K562 (cell line): Measurements from ENCODE around the gene DRAXIN. TPM values are rescaled to one million over a fixed set of nuclear protein-coding genes. Genes with fewer than 3 reads are reported as not detected.

Experiments used
- BHLHE40 ChIP-seq: IDR thresholded peaks from 2 replicates; pipeline ENCODE4 v1.6.1; 2011; ENCODE audit warnings: low read length, improper control_type of control experiment
- CBX2 ChIP-seq: fragments of 200-600 bp; sonication (generic); IDR thresholded peaks from one replicate; pipeline ENCODE4 v1.6.1; 2012; ENCODE audit warnings: mild to moderate bottlenecking, low read length, inconsistent platforms; ENCODE audit not compliant: insufficient read depth, poor library complexity, severe bottlenecking
- EP300 ChIP-seq: IDR thresholded peaks from 2 replicates; pipeline ENCODE4 v1.6.1; 2012; ENCODE audit warnings: low read length, improper control_type of control experiment
- FOXA3 ChIP-seq, 2 experiments: fragments of 450-650 bp in 1 of 2; sonication (generic) in 1 of 2; formaldehyde crosslinking; IDR thresholded peaks in 1 of 2; conservative IDR thresholded peaks in 1 of 2; 2 replicates each; pipeline versions ENCODE4 v1.4.0 to v1.8.0; 2020 to 2022; ENCODE audit warnings: mild to moderate bottlenecking in 2 of 2, missing genetic modification reagents in 1 of 2
- HMGXB4 ChIP-seq: sonication (generic); formaldehyde crosslinking; IDR thresholded peaks from 2 replicates; pipeline ENCODE4 v1.8.1; 2023; ENCODE audit warnings: mild to moderate bottlenecking, missing genetic modification reagents
- ILK ChIP-seq: fragments of 450-650 bp; IDR thresholded peaks from 2 replicates; pipeline ENCODE4 v1.6.1; 2016; ENCODE audit warnings: missing genetic modification characterization, low read depth, mild to moderate bottlenecking, missing compliant biosample characterization, moderate library complexity, borderline replicate concordance
- KLF16 ChIP-seq: IDR thresholded peaks from 2 replicates; pipeline ENCODE4 v1.6.1; 2016; ENCODE audit warnings: antibody characterized with exemption
- MBD1 ChIP-seq: fragments of 250-450 bp; sonication (Bioruptor Pico); IDR thresholded peaks from 2 replicates; pipeline ENCODE4 v1.8.0; 2022; ENCODE audit warnings: inconsistent platforms
- RNF2 ChIP-seq: sonication (generic); IDR thresholded peaks from 2 replicates; pipeline ENCODE4 v1.6.1; 2016
- SRSF3 ChIP-seq: fragments of 200-400 bp; formaldehyde crosslinking; IDR thresholded peaks from 2 replicates; pipeline ENCODE4 v1.6.1; 2016; ENCODE audit warnings: mild to moderate bottlenecking, low read length, moderate library complexity; ENCODE audit not compliant: insufficient read depth
- SRSF9 ChIP-seq: fragments of 200-400 bp; formaldehyde crosslinking; IDR thresholded peaks from 2 replicates; pipeline ENCODE4 v1.6.1; 2017; ENCODE audit warnings: low read depth, low read length, borderline replicate concordance
- TBL1XR1 ChIP-seq, 2 experiments: IDR thresholded peaks; 2 replicates each; pipeline ENCODE4 v1.6.1; 2012; ENCODE audit warnings: improper control_type of control experiment in 2 of 2, low read length in 2 of 2, mild to moderate bottlenecking in 1 of 2
- YY1 ChIP-seq, 3 experiments: IDR thresholded peaks; 2 replicates each; pipeline ENCODE4 v1.6.1; 2011; ENCODE audit warnings: low read length in 2 of 3, mild to moderate bottlenecking in 2 of 3, moderate library complexity in 2 of 3, borderline replicate concordance in 1 of 3, control low read depth in 1 of 3, low read depth in 1 of 3; ENCODE audit not compliant: insufficient read depth in 3 of 3, insufficient replicate concordance in 2 of 3, control insufficient read depth in 1 of 3, insufficient read length in 1 of 3; ENCODE audit errors: extremely low read depth in 1 of 3
- ZBTB1 ChIP-seq: sonication (generic); formaldehyde crosslinking; IDR thresholded peaks from 2 replicates; pipeline ENCODE4 v1.8.1; 2023; ENCODE audit warnings: missing genetic modification reagents, low read depth, mild to moderate bottlenecking, borderline replicate concordance
- ZBTB5 ChIP-seq: fragments of 450-650 bp; IDR thresholded peaks from 2 replicates; pipeline ENCODE4 v1.6.1; 2017; ENCODE audit warnings: antibody characterized with exemption
- ZBTB7A ChIP-seq: IDR thresholded peaks from 2 replicates; pipeline ENCODE4 v1.6.1; 2011; ENCODE audit warnings: low read depth, mild to moderate bottlenecking, low read length, moderate library complexity, borderline replicate concordance; ENCODE audit not compliant: control insufficient read depth
- ZFP36 ChIP-seq: fragments of 150-350 bp; IDR thresholded peaks from 2 replicates; pipeline ENCODE4 v1.6.1; 2018; ENCODE audit warnings: low read length, low read depth; ENCODE audit not compliant: partially characterized antibody
- ZNF232 ChIP-seq: sonication (generic); formaldehyde crosslinking; IDR thresholded peaks from 2 replicates; pipeline ENCODE4 v1.8.0; 2022; ENCODE audit warnings: mild to moderate bottlenecking, missing genetic modification reagents
- ZNF282 ChIP-seq: sonication (generic); formaldehyde crosslinking; IDR thresholded peaks from 2 replicates; pipeline ENCODE4 v1.8.1; 2023; ENCODE audit warnings: missing genetic modification reagents
- ZNF41 ChIP-seq: fragments of 250-450 bp; sonication (Bioruptor Pico); conservative IDR thresholded peaks from 2 replicates; pipeline ENCODE4 v1.4.0; 2020; ENCODE audit warnings: mild to moderate bottlenecking
- ZNF75A ChIP-seq: fragments of 450-650 bp; formaldehyde crosslinking; IDR thresholded peaks from 2 replicates; pipeline ENCODE4 v1.4.0; 2020; ENCODE audit warnings: mild to moderate bottlenecking
- ZNF76 ChIP-seq: fragments of 250-450 bp; sonication (Bioruptor Pico); IDR thresholded peaks from 2 replicates; pipeline ENCODE4 v1.4.0; 2020; ENCODE audit warnings: mild to moderate bottlenecking, moderate library complexity, borderline replicate concordance
- polyA plus RNA-seq, 8 experiments: library from polyadenylated mRNA; depleted of rRNA in 4 of 8; stranded (reverse) in 5 of 8; unstranded in 3 of 8; fragments of >200 nt; fragmentation: Nextera tagmentation in 2 of 8; fragmentation: Illumina TruSeq in 1 of 8; extraction: Ambion mirVana in 2 of 8; extraction: Trizol in 1 of 8; gene quantifications; 2 replicates each; pipeline versions ENCODE4 v1.2.1 to v1.2.3, GENCODE V29; 2011 to 2014; ENCODE audit warnings: inconsistent platforms in 1 of 8, missing spikeins in 1 of 8
- total RNA-seq, 7 experiments: library from RNA; depleted of rRNA in 6 of 7; stranded (reverse); fragments of >200 nt in 6 of 7; fragmentation: Illumina TruSeq in 2 of 7; extraction: Trizol in 2 of 7; gene quantifications; 2 replicates each; pipeline versions ENCODE4 v1.2.1 to v1.2.3, GENCODE V29; 2011 to 2021; ENCODE audit warnings: low replicate concordance in 1 of 7

The DRAXIN gene
- total and polyA plus RNA-seq, 9 of the 15 experiments (the other 6 are each of a cell fraction or from before 2014, with no cell fraction given) = 0.01 to 0.04 (median 0.01) TPM; not detected in 6

GRCh38 chr1:11671544-11672286 is 19.8 kb upstream of the DRAXIN start (continued):
- TF ChIP-seq HMGXB4 (CRISPR knock-in tag) = no peak
- no peak for TF ChIP-seq CBX2
- no peak for TF ChIP-seq ZBTB5
- no peak for TF ChIP-seq FOXA3 (CRISPR knock-in tag; conservative IDR thresholded peaks at IDR 0.05 in 1 of 2, IDR thresholded peaks at IDR 0.05 in 1 of 2)
- no peak for TF ChIP-seq ZNF41
- peak in 1 of 3 experiments; percentile 17 for TF ChIP-seq YY1 (IDR thresholded peaks at IDR 0.05; ENCODE audit: borderline replicate concordance in 1 of 3, control insufficient read depth in 1 of 3, extremely low read depth in 1 of 3, insufficient read depth in 3 of 3, insufficient read length in 1 of 3, insufficient replicate concordance in 2 of 3, low read depth in 1 of 3, low read length in 2 of 3)
- peak; percentile 84 for TF ChIP-seq KLF16
- TF ChIP-seq BHLHE40 = peak; percentile 42
- TF ChIP-seq EP300 = peak; percentile 95
- TF ChIP-seq ZNF75A (CRISPR knock-in tag) = no peak
- no peak for TF ChIP-seq MBD1 (CRISPR knock-in tag)
- TF ChIP-seq ZBTB7A = no peak
- peak; percentile 68 to 82; a peak in 2 of 4 replicates for TF ChIP-seq TBL1XR1 (IDR thresholded peaks at IDR 0.05; ENCODE audit: low read length in 2 of 2)
- TF ChIP-seq SRSF9 = no peak
- no peak for TF ChIP-seq ZBTB1 (CRISPR knock-in tag)
- no peak for TF ChIP-seq ZNF76 (CRISPR knock-in tag)
- TF ChIP-seq ZNF282 (CRISPR knock-in tag) = no peak
- TF ChIP-seq ZNF232 (CRISPR knock-in tag) = no peak
- no peak for TF ChIP-seq ZFP36
- TF ChIP-seq RNF2 = peak; percentile 73
- no peak for TF ChIP-seq ILK (tag)
- TF ChIP-seq SRSF3 = no peak
